Fibroblast of skin of back (primary cell): Measurements from ENCODE around the gene ADAMTS6.
"Not testable (repeated sequence)": the region's sequence is repeated elsewhere in the genome, so short reads cannot be mapped to it uniquely, and the experiment has no call there.

Experiments used
- DNase-seq: peaks from one replicate; pipeline ENCODE4 v3.0.0-alpha.2; 2013

ADAMTS6 gene

DNA sequence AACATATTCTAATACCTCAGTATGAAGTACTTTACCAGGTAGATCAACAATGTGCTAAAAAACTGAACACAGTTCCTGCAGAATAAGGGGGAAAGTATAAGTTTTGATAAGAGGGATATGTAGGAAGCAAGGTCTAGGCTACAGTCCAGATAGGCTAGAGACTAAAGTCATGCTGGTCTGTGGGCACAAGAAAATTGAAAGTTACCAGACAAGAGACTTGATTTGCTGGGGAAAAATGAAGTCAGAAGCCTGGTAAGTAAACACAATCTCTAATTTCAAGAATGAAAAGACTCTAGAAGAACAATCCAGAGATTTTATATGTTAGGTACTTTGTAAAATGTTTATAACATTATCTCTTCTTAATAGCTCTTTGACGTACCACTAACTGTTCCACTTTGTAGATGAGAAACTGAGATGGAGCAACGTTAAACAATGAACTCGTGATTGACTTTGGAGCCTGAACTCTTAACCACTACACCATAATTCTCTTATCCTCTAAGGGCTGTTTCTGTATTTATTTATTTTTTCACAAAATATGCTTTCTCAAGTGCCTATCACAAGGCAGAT lies 19.5 kb downstream of the ADAMTS6 start:
- no peak for DNase-seq

- DNase-seq, result no peak
Measured at GRCh38 chr5:65461490-65461889, 20.2 kb downstream of the ADAMTS6 start.

DNA sequence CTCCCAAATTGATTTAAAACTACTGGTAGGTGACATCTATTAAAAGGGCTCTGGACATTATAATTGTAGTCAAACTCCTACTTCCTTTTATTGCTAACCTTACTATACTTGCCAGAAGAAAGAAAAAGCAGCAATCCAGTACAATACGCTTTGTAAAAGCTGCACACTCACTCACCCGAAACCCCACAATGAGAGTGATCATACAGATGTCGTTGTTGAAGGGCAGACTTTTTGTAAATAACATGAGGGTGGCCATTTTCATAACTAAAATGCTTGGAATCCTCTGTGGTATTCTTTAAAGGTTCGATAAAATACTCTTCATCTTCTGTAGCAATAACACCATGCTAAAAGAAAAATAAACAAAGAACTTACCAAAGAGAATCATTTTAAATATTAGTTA lies 21.7 kb downstream of the ADAMTS6 start:
- no peak for DNase-seq

DNA sequence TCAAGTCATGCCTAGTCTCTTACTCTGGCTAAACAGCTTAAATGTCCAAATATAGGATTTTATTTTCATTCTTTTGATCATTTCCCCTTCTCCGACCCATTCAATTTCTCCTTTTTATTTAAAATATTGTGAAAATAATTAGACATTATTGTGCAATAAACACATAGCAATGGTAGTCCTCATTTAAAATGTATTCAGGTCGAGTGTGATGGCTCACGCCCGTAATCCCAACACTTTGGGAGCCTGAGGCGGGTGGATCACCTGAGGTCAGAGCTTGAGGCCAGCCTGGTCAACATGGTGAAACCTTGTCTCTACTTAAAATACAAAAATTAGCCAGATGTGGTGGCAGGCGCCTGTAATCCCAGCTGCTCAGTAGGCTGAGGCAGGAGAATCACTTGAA lies 26.7 kb downstream of the ADAMTS6 start:
- no peak for DNase-seq

- no peak for DNase-seq
Measured at GRCh38 chr5:65451436-65451835, 30.3 kb downstream of the ADAMTS6 start.

- DNase-seq, result peak; percentile 11
Measured at GRCh38 chr5:65446682-65447081, 35.0 kb downstream of the ADAMTS6 start.

DNA sequence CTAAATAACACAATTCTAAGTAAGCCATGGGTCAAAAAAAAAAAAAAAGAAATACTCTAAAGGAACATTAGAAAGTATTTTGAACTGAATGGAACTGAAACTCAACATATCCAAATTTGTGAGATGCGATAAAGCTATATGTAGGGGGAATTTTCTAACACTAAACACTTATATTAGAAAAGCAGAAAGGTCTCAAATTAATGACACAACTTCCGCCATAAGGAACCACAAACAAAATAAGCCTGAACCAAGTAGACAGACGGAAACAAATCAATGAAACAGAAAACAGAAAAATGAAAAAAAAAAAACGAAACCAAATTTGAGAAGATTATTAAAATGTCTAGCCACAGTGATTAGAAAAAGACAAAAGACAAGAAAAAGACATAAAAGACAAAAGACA lies 39.9 kb downstream of the ADAMTS6 start:
- DNase-seq, result no peak

GRCh38 chr5:65440456-65440855 lies 41.3 kb downstream of the ADAMTS6 start:
- DNase-seq, result no peak

DNA sequence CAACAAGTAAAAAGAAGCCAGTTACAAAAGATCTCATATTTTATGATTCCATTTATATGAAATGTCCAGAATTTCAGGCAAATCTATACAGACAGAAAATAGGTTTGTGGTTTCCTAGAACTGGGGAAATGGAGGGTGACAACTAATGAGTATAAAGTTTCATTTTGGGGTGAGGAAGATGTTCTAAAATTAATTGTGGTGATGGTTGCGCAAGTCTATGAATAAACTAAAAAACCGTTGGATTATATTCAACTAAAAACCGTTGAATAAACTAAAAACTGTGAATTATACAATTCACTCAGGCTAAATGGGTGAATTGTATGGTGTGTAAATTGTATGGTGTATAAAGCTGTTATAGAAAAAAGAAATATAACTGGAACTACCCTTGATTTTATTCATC lies 47.6 kb downstream of the ADAMTS6 start:
- no peak for DNase-seq

- no peak for DNase-seq
Measured at GRCh38 chr5:65426656-65427055, 55.1 kb downstream of the ADAMTS6 start.

- DNase-seq, result no peak
Measured at GRCh38 chr5:65423623-65424022, 58.1 kb downstream of the ADAMTS6 start.

- DNase-seq, result peak; percentile 70
Measured at GRCh38 chr5:65418661-65419060, 63.1 kb downstream of the ADAMTS6 start.

DNA sequence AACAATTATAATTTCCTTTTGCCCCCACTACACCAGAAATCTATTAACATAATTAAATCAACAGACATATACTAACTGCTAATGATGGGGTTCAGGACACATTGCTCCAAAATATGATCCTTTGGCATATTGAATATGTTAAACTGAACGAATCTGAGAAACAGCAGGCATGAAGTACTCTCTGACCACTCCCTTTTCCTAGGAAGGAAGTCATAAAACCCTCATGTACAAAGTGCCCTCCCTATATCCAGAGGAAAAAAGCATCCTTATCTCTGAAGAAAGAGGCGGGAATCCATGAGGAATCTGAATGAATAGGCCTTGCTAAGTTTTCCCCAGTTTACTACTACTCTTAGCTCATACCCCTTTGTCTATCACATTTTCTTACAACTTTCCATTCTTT lies 67.9 kb downstream of the ADAMTS6 start:
- no peak for DNase-seq

DNA sequence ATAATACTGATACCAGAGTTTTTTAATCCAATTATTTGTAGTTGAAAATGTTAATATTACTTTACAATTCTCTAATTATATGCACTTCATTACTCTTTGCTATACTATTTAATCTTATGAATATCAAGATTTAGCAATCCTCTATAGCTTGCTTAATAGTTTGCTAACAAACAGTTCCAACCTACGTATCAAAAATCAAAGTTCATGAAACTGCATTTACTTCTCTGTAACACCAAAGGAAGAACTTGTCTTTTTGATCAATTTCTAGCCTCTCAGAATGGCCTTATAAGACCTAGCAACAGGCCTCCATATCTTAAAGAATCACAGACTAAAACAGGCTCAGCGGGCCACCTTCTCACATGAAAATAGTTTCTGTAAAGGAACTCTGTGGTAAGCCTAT lies 68.9 kb downstream of the ADAMTS6 start:
- no peak for DNase-seq

- no peak for DNase-seq
Measured at GRCh38 chr5:65411356-65411755, 70.4 kb downstream of the ADAMTS6 start.

- DNase-seq, result peak; percentile 32
Measured at GRCh38 chr5:65395526-65396155, 86.1 kb downstream of the ADAMTS6 start.

DNA sequence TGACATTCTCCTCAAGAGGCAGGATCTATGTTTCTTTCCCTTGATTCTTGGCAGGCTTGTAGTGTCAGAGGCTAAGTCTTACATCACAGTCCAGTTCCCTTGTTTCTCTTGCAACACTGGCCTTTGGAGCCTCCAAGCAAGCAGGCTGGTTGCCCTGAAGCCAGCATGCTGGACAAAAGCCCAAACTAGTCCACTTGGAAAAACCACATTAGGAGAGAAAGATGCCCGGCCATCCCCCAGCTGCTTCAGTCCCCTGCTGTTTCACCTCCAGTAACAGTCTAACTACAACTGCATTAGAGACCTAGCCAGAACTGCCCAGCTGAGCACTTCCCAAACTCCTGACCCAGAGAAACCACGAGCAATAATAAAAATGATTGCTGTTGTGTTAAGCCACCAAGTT lies 87.6 kb downstream of the ADAMTS6 start:
- DNase-seq, result peak; percentile 32

- DNase-seq, result peak; percentile 61
Measured at GRCh38 chr5:65391591-65391990, 90.1 kb downstream of the ADAMTS6 start.

GRCh38 chr5:65390208-65390607 lies 91.5 kb downstream of the ADAMTS6 start:
- no peak for DNase-seq

GRCh38 chr5:65383859-65384258 lies 97.9 kb downstream of the ADAMTS6 start:
- no peak for DNase-seq

- peak; percentile 22 for DNase-seq
Measured at GRCh38 chr5:65382582-65382981, 99.1 kb downstream of the ADAMTS6 start.

DNA sequence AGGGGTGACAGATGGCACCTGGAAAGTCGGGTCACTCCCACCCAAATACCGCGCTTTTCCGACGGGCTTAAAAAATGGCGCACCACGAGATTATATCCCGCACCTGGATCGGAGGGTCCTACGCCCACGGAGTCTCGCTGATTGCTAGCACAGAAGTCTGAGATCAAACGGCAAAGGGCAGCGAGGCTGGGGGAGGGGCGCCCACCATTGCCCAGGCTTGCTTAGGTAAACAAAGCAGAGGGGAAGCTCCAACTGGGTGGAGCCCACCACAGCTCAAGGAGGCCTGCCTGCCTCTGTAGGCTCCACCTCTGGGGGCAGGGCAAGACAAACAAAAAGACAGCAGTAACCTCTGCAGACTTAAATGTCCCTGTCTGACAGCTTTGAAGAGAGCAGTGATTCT lies 111.2 kb downstream of the ADAMTS6 start:
- DNase-seq, result not testable (repeated sequence)

GRCh38 chr5:65366655-65367054 lies 115.1 kb downstream of the ADAMTS6 start:
- peak; percentile 50 for DNase-seq

- no peak for DNase-seq
Measured at GRCh38 chr5:65364907-65365306, 116.8 kb downstream of the ADAMTS6 start.

DNA sequence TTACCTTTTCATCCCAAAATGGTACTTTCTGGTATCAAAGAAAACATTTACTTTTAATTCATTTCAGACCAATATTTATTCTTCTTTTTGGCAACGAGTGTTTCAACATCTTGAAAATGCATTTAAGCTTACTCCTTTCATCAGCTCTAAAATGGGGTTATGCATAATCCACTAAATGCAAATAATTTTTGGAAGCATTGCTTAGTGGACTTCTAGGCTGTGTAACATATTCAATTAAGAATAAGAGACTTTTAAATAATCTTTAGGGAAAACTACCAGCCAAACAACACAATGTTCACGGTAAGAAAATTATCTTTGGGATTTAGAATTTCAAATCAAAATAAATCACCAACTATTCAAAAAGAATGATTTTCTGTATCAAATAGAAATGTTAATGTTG lies 118.2 kb downstream of the ADAMTS6 start:
- no peak for DNase-seq
